ENCODE results near the gene HSD17B3. TPM values are rescaled to one million over a fixed set of nuclear protein-coding genes. Genes with fewer than 3 reads are reported as not detected.
A peak's percentile ranks its signal among the peaks of the same experiment; 100 is the strongest.

HSD17B3 gene
- total and polyA plus RNA-seq, 10 donors: 0.34 to 3.9 (median 0.87) TPM; not detected in 2

DNA sequence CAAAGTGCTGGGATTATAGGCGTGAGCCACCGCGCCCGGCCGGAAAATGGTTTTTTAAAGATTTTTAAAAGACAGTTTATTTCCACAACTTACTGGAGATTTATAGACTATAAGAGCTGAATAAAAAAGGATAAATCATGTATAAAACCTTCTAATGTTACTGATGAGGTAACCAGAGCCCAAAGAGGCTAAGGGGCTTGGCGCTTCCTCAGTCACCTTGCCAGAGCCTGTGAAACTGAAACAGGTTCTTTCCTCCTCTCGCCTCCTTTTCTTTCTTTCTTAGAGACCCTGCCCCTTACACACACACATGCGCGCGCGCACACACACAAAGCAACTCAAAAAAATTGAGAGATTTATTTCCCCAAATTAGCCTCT is 69.8 kb downstream of the HSD17B3 start:
- Histone ChIP-seq H3K36me3 (no peaks in the 10 kb centered on the region), H3K9me3 (no peaks in the 10 kb centered on the region), H3K4me3 (no peak overlapping the region), H3K27ac (peak overlapping the region in 3 of 8 donors; percentile 13 to 48 (median 44)), H3K4me1 (peaks cover 0 to 8% (median 0%) of the 10 kb centered on the region in 6 donors), H3K27me3 (replicated peaks in 1 of 7) (peaks cover 0 to 9% (median 0%) of the 10 kb centered on the region in 7 donors)
- WGBS, 5 donors: 60 to 64% (median 62%) methylated on average over 10 to 11 of the region's 11 CpGs
- intact Hi-C loops (cut with DNase I; ENCODE audit: low total_unique reads): loop anchor here (5.0 kb wide), 1 partner anchor 85 kb away; no protein-coding TSS in a partner anchor
- TF ChIP-seq, protein P1, sequence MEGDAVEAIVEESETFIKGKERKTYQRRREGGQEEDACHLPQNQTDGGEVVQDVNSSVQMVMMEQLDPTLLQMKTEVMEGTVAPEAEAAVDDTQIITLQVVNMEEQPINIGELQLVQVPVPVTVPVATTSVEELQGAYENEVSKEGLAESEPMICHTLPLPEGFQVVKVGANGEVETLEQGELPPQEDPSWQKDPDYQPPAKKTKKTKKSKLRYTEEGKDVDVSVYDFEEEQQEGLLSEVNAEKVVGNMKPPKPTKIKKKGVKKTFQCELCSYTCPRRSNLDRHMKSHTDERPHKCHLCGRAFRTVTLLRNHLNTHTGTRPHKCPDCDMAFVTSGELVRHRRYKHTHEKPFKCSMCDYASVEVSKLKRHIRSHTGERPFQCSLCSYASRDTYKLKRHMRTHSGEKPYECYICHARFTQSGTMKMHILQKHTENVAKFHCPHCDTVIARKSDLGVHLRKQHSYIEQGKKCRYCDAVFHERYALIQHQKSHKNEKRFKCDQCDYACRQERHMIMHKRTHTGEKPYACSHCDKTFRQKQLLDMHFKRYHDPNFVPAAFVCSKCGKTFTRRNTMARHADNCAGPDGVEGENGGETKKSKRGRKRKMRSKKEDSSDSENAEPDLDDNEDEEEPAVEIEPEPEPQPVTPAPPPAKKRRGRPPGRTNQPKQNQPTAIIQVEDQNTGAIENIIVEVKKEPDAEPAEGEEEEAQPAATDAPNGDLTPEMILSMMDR (IDR thresholded peaks at IDR 0.05 in 8 of 11, conservative IDR thresholded peaks at IDR 0.05 in 3 of 11): no peak
- TF ChIP-seq POLR2AphosphoS5 (IDR thresholded peaks at IDR 0.05): no peak
- TF ChIP-seq POLR2A (IDR thresholded peaks at IDR 0.05): no peak
- DNase-seq: no peak

DNA sequence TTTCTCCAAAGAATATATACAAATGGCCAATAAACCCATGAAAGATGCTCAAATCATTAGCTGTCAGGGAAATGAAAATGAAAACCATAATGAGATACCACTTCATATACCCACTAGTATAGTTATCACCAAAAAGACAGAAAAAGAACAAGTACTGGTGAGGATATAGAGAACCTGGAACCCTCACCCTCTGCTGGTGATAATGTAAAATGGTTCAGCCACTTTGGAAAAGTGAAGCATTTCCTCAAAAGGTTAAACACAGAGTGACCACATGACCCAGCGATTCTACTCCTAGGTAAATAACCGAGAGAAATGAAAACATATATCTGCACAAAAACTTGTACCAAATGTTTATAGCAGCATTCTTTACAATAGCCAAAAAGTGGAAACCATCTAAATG is 72.0 kb downstream of the HSD17B3 start:
- H3K4me3 ChIP-seq: no peak overlapping the region
- no peak for TF ChIP-seq POLR2A (IDR thresholded peaks at IDR 0.05)
- TF ChIP-seq POLR2AphosphoS5 (IDR thresholded peaks at IDR 0.05): no peak
- TF ChIP-seq, protein P1 (IDR thresholded peaks at IDR 0.05 in 8 of 11, conservative IDR thresholded peaks at IDR 0.05 in 3 of 11): no peak
- no peak for DNase-seq
- H3K4me1 ChIP-seq: peaks cover 0 to 8% (median 0%) of the 10 kb centered on the region in 6 donors
- no peak overlapping the region for H3K27ac ChIP-seq
- no peaks in the 10 kb centered on the region for H3K9me3 ChIP-seq
- no peaks in the 10 kb centered on the region for H3K36me3 ChIP-seq
- intact Hi-C loops (cut with DNase I; ENCODE audit: low total_unique reads): loop anchor here (5.0 kb wide), 1 partner anchor 87 kb away; no protein-coding TSS in a partner anchor
- WGBS, 5 donors: 87 to 91% (median 90%) methylated on average over 2 of the region's 2 CpGs
- H3K27me3 ChIP-seq (replicated peaks in 1 of 7): peaks cover 0 to 13% (median 0%) of the 10 kb centered on the region in 7 donors

DNA sequence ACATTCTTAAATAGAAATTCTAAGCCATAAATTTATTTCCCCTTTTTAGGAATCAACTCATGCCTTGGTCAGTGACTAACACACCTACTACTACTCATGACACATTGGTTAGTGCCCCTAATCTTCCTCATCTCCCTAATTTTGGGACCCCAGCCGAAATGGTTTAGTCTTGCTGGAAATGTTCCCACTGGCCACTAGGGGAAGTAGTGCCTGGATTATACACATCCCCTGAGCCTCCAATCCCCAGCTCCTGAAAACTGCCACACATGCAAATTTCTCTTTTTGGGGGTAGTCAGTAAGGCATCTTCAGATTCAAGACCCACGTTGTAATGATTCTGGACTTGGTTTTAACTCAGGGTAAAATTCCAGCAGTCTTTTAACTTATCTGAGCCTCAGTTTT is 79.8 kb downstream of the HSD17B3 start:
- no peak for TF ChIP-seq POLR2AphosphoS5 (IDR thresholded peaks at IDR 0.05)
- TF ChIP-seq POLR2A (IDR thresholded peaks at IDR 0.05): no peak
- TF ChIP-seq, protein P1 (IDR thresholded peaks at IDR 0.05 in 8 of 11, conservative IDR thresholded peaks at IDR 0.05 in 3 of 11): peak in 1 of 11 experiments; percentile 29
- H3K36me3 ChIP-seq: no peaks in the 10 kb centered on the region
- no peak overlapping the region for H3K27ac ChIP-seq
- DNase-seq: no peak
- peaks cover 0 to 55% (median 12%) of the 10 kb centered on the region in 7 donors for H3K27me3 ChIP-seq (replicated peaks in 1 of 7)
- no peak overlapping the region for H3K4me3 ChIP-seq
- H3K9me3 ChIP-seq: peaks cover 0 to 13% (median 8%) of the 10 kb centered on the region in 8 donors
- peaks cover 9 to 30% (median 22%) of the 10 kb centered on the region in 6 donors for H3K4me1 ChIP-seq
- intact Hi-C loops (cut with DNase I; ENCODE audit: low total_unique reads): no loop called here
- 30 to 56% (median 41%) methylated on average over 2 of the region's 2 CpGs for WGBS, 5 donors

DNA sequence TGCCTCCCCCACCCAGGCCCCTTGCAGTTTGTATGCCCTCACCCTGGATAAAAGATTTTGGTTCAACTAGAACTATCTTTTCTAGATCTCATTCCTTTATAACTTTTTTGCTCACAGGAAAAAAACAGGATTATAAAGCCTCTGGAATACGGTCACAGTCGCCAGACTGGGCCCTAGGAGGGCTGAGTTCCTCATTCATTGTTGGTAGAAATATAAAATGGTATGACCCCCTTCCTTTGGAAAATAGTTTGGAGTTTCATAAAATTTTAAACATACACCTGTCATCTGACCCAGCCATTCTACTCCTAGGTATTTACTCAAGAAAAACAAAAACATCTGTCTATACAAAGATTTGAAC is 82.1 kb downstream of the HSD17B3 start:
- 78 to 97% (median 90%) methylated on average over 2 of the region's 2 CpGs for WGBS, 5 donors
- H3K4me1 ChIP-seq: peaks cover 9 to 30% (median 22%) of the 10 kb centered on the region in 6 donors
- H3K27ac ChIP-seq: peak overlapping the region in 1 of 8 donors; percentile 45
- TF ChIP-seq, protein P1 (IDR thresholded peaks at IDR 0.05 in 8 of 11, conservative IDR thresholded peaks at IDR 0.05 in 3 of 11): peak in 3 of 11 experiments; percentile 2 to 11 (median 7)
- TF ChIP-seq POLR2A (IDR thresholded peaks at IDR 0.05) (no peak), POLR2AphosphoS5 (IDR thresholded peaks at IDR 0.05) (no peak)
- peaks cover 0 to 13% (median 8%) of the 10 kb centered on the region in 8 donors for H3K9me3 ChIP-seq
- intact Hi-C loops (cut with DNase I; ENCODE audit: low total_unique reads): no loop called here
- H3K4me3 ChIP-seq: peak overlapping the region in 2 of 8 donors; percentile 25 to 58
- H3K36me3 ChIP-seq: no peaks in the 10 kb centered on the region
- peaks cover 0 to 76% (median 12%) of the 10 kb centered on the region in 7 donors for H3K27me3 ChIP-seq (replicated peaks in 1 of 7)
- DNase-seq: no peak

All from spleen (tissue), 11 donors.